Measurements from ENCODE around the gene NACAD. TPM values are rescaled to one million over a fixed set of nuclear protein-coding genes. Genes with fewer than 3 reads are reported as not detected.
"Not testable (repeated sequence)": the region's sequence is repeated elsewhere in the genome, so short reads cannot be mapped to it uniquely, and the experiment has no call there.

Gene NACAD
- total and polyA plus RNA-seq, 4 experiments from 2014 or later: not detected

DNA sequence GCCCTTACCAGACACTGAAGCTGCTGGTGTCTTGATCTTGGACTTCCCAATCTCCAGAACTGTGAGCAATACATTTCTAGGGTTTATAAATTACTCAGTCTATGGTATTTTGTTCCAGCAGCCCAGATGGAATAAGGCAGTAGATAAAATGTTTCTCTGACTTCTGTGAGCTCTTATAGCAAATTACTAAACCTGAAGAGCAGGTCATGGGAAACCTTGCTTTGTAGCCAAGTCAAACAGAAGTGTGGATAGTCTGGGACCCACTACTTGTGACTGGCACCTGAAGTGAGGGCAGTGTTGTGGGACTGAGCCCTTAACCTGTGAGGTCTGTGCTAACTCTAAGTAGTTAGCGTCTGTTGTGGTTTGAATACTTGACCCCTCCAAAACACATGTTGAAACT lies 27.3 kb upstream of the NACAD start:
- Mint-ChIP-seq H3K27me3 (peaks cover 4% of the 10 kb centered on the region in 2 donors), H3K4me3 (no peak overlapping the region), H3K9me3 (peaks cover 0 to 4% (median 0%) of the 10 kb centered on the region in 8 donors), H3K36me3 (peaks cover 0 to 6% of the 10 kb centered on the region in 2 donors), H3K4me1 (peaks cover 5 to 21% (median 14%) of the 10 kb centered on the region in 4 donors), H3K27ac (peak overlapping the region in 2 of 7 donors; percentile 42 to 71)
- intact Hi-C loops (cut with micrococcal nuclease): no loop called here
- ChIA-PET CTCF (ENCODE audit: partially characterized antibody) (no interaction called here), POLR2A (ENCODE audit: partially characterized antibody) (interaction anchor here (1.0 kb wide), 1 partner anchor 20 kb away, joined by 3 read pairs; no protein-coding TSS in a partner anchor)
- H3K9me3 ChIP-seq (ENCODE audit: control insufficient read depth in 1 of 2, low read length in 2 of 2): no peaks in the 10 kb centered on the region
- H3K4me3 ChIP-seq (ENCODE audit: low read length in 2 of 2): no peak overlapping the region
- H3K27ac ChIP-seq (ENCODE audit: low read depth, low read length): no peak overlapping the region
- DNase-seq: no peak
- no peaks in the 10 kb centered on the region for H3K36me3 ChIP-seq (ENCODE audit: insufficient read depth, low read length)
- no peaks in the 10 kb centered on the region for H3K27me3 ChIP-seq (ENCODE audit: insufficient read depth, low read length)
- H3K4me1 ChIP-seq (ENCODE audit: insufficient read depth, low read length): peaks cover 7% of the 10 kb centered on the region

DNA sequence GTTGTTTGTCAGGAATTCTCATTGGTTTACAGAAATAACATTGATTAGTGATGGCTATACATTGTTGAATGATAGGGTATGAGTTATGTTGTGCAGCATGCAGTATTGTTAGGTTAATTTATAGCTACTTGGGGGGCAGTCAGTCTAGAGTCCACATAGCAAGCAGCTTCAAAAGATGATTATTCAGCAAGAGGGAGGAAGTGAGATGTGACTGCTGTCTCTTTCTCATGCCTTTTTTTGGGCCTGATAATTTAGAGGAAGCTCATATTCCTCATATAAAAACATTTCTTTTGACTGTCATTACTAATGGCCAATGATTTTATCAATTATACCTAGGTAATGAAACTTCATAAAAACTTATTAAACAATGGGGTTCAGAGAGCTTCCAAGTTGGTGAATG lies 26.2 kb upstream of the NACAD start:
- H3K27me3 ChIP-seq (ENCODE audit: insufficient read depth, low read length): no peaks in the 10 kb centered on the region
- H3K4me1 ChIP-seq (ENCODE audit: insufficient read depth, low read length): peaks cover 15% of the 10 kb centered on the region
- POLR2A ChIA-PET (ENCODE audit: partially characterized antibody): interaction anchor here (0.6 to 0.8 kb wide), 2 partner anchors 230 to 316 kb away, joined by 3 read pairs; partner anchors contain the start of gene PURB
- H3K4me3 Mint-ChIP-seq: no peak overlapping the region
- H3K36me3 ChIP-seq (ENCODE audit: insufficient read depth, low read length): no peaks in the 10 kb centered on the region
- H3K27me3 Mint-ChIP-seq: peaks cover 4% of the 10 kb centered on the region in 2 donors
- H3K27ac ChIP-seq (ENCODE audit: low read depth, low read length): no peak overlapping the region
- no peak for DNase-seq
- intact Hi-C loops (cut with micrococcal nuclease): no loop called here
- no peaks in the 10 kb centered on the region for H3K9me3 ChIP-seq (ENCODE audit: control insufficient read depth in 1 of 2, low read length in 2 of 2)
- CTCF ChIA-PET (ENCODE audit: partially characterized antibody): interaction anchor here (0.7 to 1.5 kb wide), 3 partner anchors 21 to 1188 kb away, joined by 3 to 6 read pairs (median 5); partner anchors contain the start of gene UBE2D4
- H3K9me3 Mint-ChIP-seq: peaks cover 0 to 4% (median 0%) of the 10 kb centered on the region in 8 donors
- H3K27ac Mint-ChIP-seq: peak overlapping the region in 1 of 7 donors; percentile 9
- peaks cover 0 to 15% of the 10 kb centered on the region in 2 donors for H3K36me3 Mint-ChIP-seq
- H3K4me1 Mint-ChIP-seq: peaks cover 10 to 32% (median 22%) of the 10 kb centered on the region in 4 donors
- no peak overlapping the region for H3K4me3 ChIP-seq (ENCODE audit: low read length in 2 of 2)

DNA sequence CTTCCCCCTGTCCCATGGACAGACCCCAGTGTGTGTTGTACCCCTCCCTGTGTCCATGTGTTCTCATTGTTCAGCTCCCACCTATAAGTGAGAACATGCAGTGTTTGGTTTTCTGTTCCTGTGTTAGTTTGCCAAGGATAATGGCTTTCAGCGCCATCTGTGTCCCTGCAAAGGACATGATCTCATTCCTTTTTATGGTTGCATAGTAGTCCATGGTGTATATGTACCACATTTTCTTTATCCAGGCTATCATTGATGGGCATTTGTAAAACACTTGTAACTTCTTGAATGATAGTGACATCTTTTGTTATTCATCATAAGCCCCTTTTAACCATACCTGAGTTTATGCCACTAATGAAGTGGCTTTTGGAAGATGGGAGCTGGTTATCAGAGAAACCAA lies 25.5 kb upstream of the NACAD start:
- ChIA-PET CTCF (ENCODE audit: partially characterized antibody) (interaction anchor here (1.5 kb wide), 1 partner anchor 140 kb away, joined by 5 read pairs; no protein-coding TSS in a partner anchor), POLR2A (ENCODE audit: partially characterized antibody) (interaction anchor here (0.8 to 3.3 kb wide), 3 partner anchors 15 to 267 kb away, joined by 3 to 9 read pairs (median 3); partner anchors contain the start of genes H2AZ2 and PURB)
- peak overlapping the region in 2 of 8 donors; percentile 35 to 36 for H3K4me3 Mint-ChIP-seq
- peaks cover 0 to 17% of the 10 kb centered on the region in 2 donors for H3K36me3 Mint-ChIP-seq
- peaks cover 21% of the 10 kb centered on the region for H3K4me1 ChIP-seq (ENCODE audit: insufficient read depth, low read length)
- H3K27ac Mint-ChIP-seq; H3K9me3 ChIP-seq (ENCODE audit: control insufficient read depth in 1 of 2, low read length in 2 of 2); H3K27me3 ChIP-seq (ENCODE audit: insufficient read depth, low read length); H3K36me3 ChIP-seq (ENCODE audit: insufficient read depth, low read length); H3K4me3 ChIP-seq (ENCODE audit: low read length in 2 of 2); H3K27me3 Mint-ChIP-seq; H3K9me3 Mint-ChIP-seq; DNase-seq; intact Hi-C loops (cut with micrococcal nuclease); H3K27ac ChIP-seq (ENCODE audit: low read depth, low read length): not testable (repeated sequence)
- H3K4me1 Mint-ChIP-seq: peaks cover 11 to 35% (median 24%) of the 10 kb centered on the region in 4 donors

DNA sequence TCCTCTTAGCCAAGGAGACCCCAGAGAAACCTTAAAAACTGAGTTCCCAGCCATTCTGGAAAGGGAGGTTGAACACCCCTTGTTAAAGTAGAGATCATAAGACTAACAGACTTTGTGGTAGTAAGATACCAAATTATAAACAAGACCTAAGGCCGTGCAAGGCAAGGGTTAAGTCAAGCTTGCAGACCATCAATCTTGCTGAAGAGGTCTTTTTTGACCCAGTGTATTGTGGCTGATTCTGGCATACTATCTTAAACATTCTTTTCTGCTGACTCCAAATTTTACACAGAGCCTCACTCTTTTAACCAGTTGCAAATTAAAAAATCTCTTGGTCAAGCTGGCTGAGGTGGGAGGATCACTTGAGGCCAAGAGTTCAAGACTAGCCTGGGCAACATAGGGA lies 23.9 kb upstream of the NACAD start:
- Mint-ChIP-seq H3K27ac (peak overlapping the region; percentile 84 to 100 (median 97)), H3K9me3 (peaks cover 0 to 4% (median 0%) of the 10 kb centered on the region in 8 donors), H3K4me3 (peak overlapping the region; percentile 61 to 99 (median 70)), H3K4me1 (peaks cover 24 to 51% (median 37%) of the 10 kb centered on the region in 4 donors), H3K27me3 (peaks cover 4% of the 10 kb centered on the region in 2 donors), H3K36me3 (peaks cover 13 to 30% of the 10 kb centered on the region in 2 donors)
- DNase-seq: no peak
- intact Hi-C loops (cut with micrococcal nuclease): no loop called here
- no peaks in the 10 kb centered on the region for H3K27me3 ChIP-seq (ENCODE audit: insufficient read depth, low read length)
- H3K27ac ChIP-seq (ENCODE audit: low read depth, low read length): peak overlapping the region; percentile 87
- peaks cover 37% of the 10 kb centered on the region for H3K4me1 ChIP-seq (ENCODE audit: insufficient read depth, low read length)
- H3K36me3 ChIP-seq (ENCODE audit: insufficient read depth, low read length): peaks cover 18% of the 10 kb centered on the region
- H3K9me3 ChIP-seq (ENCODE audit: control insufficient read depth in 1 of 2, low read length in 2 of 2): no peaks in the 10 kb centered on the region
- ChIA-PET CTCF (ENCODE audit: partially characterized antibody) (interaction anchor here (1.7 kb wide), 1 partner anchor 23 kb away, joined by 10 read pairs; no protein-coding TSS in a partner anchor), POLR2A (ENCODE audit: partially characterized antibody) (interaction anchor here (0.9 to 3.6 kb wide), 12 partner anchors 11 to 622 kb away, joined by 3 to 32 read pairs (median 10); partner anchors contain the start of genes H2AZ2, NUDCD3 and PURB)
- H3K4me3 ChIP-seq (ENCODE audit: low read length in 2 of 2): no peak overlapping the region

DNA sequence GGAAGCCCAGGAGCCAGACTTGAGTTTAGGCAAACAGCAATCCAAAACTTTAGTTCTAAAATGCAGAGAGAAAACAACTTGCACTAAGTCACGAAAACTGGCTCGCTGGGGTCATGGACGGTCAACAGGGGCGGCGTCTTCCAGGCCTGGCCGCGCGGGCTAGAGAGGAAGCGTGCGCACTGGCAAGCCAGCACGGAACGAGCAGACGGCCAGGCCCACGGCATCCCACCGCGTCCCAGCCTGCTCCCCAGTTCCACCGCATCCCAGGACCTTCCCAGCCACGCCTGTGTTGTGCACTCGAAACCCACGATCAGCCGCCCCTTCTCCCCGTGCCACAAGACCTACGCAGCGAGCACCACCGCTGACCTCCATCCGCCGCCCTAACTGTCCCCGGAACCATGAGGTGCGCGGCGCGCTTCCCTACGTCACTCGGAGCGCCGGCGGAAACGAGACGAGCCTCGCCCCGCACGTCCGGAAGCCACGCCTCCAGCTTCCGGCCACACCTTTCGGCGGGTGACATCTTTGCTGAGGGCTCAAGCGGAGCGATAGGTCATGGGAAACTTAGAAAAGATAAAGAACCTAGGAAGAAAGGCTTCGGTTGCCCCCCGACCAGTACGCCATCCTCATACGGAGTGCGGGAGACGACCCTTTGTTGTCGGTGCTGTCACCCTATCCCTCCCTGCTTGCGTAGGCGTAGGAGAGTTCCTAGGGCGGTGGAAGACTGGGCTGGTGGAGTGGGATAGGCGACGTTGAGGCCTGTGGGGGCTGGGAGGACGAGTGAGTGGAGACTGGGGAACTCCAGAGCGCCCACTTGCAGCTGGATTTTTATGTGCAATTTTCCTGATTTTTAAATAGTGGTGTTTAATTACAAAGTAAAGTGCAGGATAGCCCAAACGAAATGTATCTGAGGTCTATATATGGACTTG lies 22.8 kb upstream of the NACAD start, which contains the start of gene TBRG4:
Gene TBRG4 (minus strand): TSS at position 400 of the 926 bp plus-strand sequence. CDS start 2,460 bp downstream, outside the sequence.
- Histone ChIP-seq H3K9me3 (ENCODE audit: control insufficient read depth in 1 of 2, low read length in 2 of 2) (no peaks in the 10 kb centered on the region), H3K27ac (ENCODE audit: low read depth, low read length) (peak within 1 kb of the TSS; percentile 87), H3K36me3 (ENCODE audit: insufficient read depth, low read length) (peaks cover 28% of the 10 kb centered on the region), H3K4me1 (ENCODE audit: insufficient read depth, low read length) (peaks cover 48% of the 10 kb centered on the region), H3K27me3 (ENCODE audit: insufficient read depth, low read length) (no peaks in the 10 kb centered on the region), H3K4me3 (ENCODE audit: low read length in 2 of 2) (peak within 1 kb of the TSS; percentile 94 to 95)
- peak; percentile 91 to 94 (median 94) for DNase-seq
- ChIA-PET CTCF (ENCODE audit: partially characterized antibody) (interaction anchor here (0.6 to 2.9 kb wide), 5 partner anchors 24 to 255 kb away, joined by 3 to 13 read pairs (median 4); no protein-coding TSS in a partner anchor), POLR2A (ENCODE audit: partially characterized antibody) (interaction anchor here (0.9 to 3.6 kb wide), 27 partner anchors 10 to 621 kb away, joined by 3 to 32 read pairs (median 5); partner anchors contain the start of genes DDX56, H2AZ2, MYO1G and NUDCD3)
- Mint-ChIP-seq H3K27ac (peak within 1 kb of the TSS; percentile 97 to 100 (median 99)), H3K4me3 (peak within 1 kb of the TSS; percentile 91 to 99 (median 97)), H3K9me3 (peaks cover 0 to 4% (median 0%) of the 10 kb centered on the region in 8 donors), H3K27me3 (peaks cover 4% of the 10 kb centered on the region in 2 donors), H3K4me1 (peaks cover 28 to 60% (median 44%) of the 10 kb centered on the region in 4 donors), H3K36me3 (peaks cover 17 to 38% of the 10 kb centered on the region in 2 donors)
- intact Hi-C loops (cut with micrococcal nuclease): loop anchor here (1.0 to 2.0 kb wide), 7 partner anchors 112 to 1029 kb away; partner anchors contain the start of genes H2AZ2, MYO1G, NUDCD3 and OGDH

DNA sequence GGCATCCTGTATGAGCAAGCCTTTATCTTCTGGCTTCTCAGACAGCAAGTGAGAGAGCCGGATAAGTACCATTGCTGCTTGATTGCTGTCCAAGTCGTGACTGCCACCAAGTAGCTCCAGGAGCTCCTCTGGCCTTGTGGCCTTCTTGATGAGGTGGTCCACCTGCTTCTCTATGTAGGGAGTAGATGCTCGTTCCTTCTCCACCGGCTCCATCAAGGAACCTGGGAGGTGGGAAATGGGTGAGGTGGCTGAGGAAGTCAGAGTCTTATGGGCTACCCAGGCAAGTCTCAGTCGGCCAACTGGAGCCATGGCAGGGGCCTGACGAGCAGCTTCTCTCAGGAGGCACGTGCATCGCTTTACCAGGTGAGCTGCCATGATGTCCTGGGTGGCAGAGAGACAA lies 20.1 kb upstream of the NACAD start:
- peaks cover 28 to 71% (median 44%) of the 10 kb centered on the region in 4 donors for H3K4me1 Mint-ChIP-seq
- CTCF ChIA-PET (ENCODE audit: partially characterized antibody): no interaction called here
- POLR2A ChIA-PET (ENCODE audit: partially characterized antibody): interaction anchor here (0.6 kb wide), 1 partner anchor 20 kb away, joined by 3 read pairs; no protein-coding TSS in a partner anchor
- intact Hi-C loops (cut with micrococcal nuclease): no loop called here
- H3K27ac Mint-ChIP-seq: peak overlapping the region in 6 of 7 donors; percentile 48 to 97 (median 66)
- Histone ChIP-seq H3K9me3 (ENCODE audit: control insufficient read depth in 1 of 2, low read length in 2 of 2) (no peaks in the 10 kb centered on the region), H3K27me3 (ENCODE audit: insufficient read depth, low read length) (no peaks in the 10 kb centered on the region), H3K4me1 (ENCODE audit: insufficient read depth, low read length) (peaks cover 50% of the 10 kb centered on the region), H3K4me3 (ENCODE audit: low read length in 2 of 2) (no peak overlapping the region), H3K36me3 (ENCODE audit: insufficient read depth, low read length) (peaks cover 55% of the 10 kb centered on the region), H3K27ac (ENCODE audit: low read depth, low read length) (no peak overlapping the region)
- peaks cover 0 to 1% of the 10 kb centered on the region in 2 donors for H3K27me3 Mint-ChIP-seq
- H3K36me3 Mint-ChIP-seq: peaks cover 31 to 53% of the 10 kb centered on the region in 2 donors
- peak overlapping the region in 5 of 8 donors; percentile 8 to 32 (median 26) for H3K4me3 Mint-ChIP-seq
- no peak for DNase-seq
- H3K9me3 Mint-ChIP-seq: peaks cover 0 to 4% (median 0%) of the 10 kb centered on the region in 8 donors
